H54 (cell line): ENCODE data around the gene RIMS3.
"Not testable (repeated sequence)": the region's sequence is repeated elsewhere in the genome, so short reads cannot be mapped to it uniquely, and the experiment has no call there.

Experiments
- DNase-seq: peaks from one replicate; pipeline ENCODE4 v3.0.0; 2011; ENCODE audit warnings: low spot score, mixed read lengths; ENCODE audit not compliant: insufficient read length
- FAIRE-seq: peaks from 3 replicates; lab custom pipeline; 2011; peaks lifted over from hg19 to GRCh38; lab: Jason Lieb, UNC
- POLR2A ChIP-seq: IDR thresholded peaks from 2 replicates; pipeline ENCODE4 v1.6.1; 2011; ENCODE audit warnings: low read depth, mild to moderate bottlenecking, low read length

RIMS3 gene

GRCh38 chr1:40592107-40592803, 73.2 kb downstream of the RIMS3 start:
- no peak for DNase-seq
- no peak for TF ChIP-seq POLR2A
- FAIRE-seq, result no peak

GRCh38 chr1:40588586-40588985, 76.9 kb downstream of the RIMS3 start:
- DNase-seq, result no peak
- TF ChIP-seq POLR2A, result no peak
- FAIRE-seq, result no peak

- no peak for TF ChIP-seq POLR2A
- DNase-seq (no peak), FAIRE-seq (no peak)
These were observed 81.5 kb downstream of the RIMS3 start for GRCh38 chr1:40583980-40584379.

GRCh38 chr1:40582116-40582515, 83.4 kb downstream of the RIMS3 start:
- FAIRE-seq (no peak), DNase-seq (no peak)
- no peak for TF ChIP-seq POLR2A

- TF ChIP-seq POLR2A, result no peak
- FAIRE-seq (no peak), DNase-seq (no peak)
These were observed 90.1 kb downstream of the RIMS3 start for GRCh38 chr1:40575336-40575735.

- DNase-seq, result not testable (repeated sequence)
- peak; percentile 68 for FAIRE-seq
These were observed 90.7 kb downstream of the RIMS3 start for GRCh38 chr1:40574805-40575204.
